IMR-90 (cell line): ENCODE data around the gene NXPE3. TPM values are rescaled to one million over a fixed set of nuclear protein-coding genes. Genes with fewer than 3 reads are reported as not detected.
A peak's percentile ranks its signal among the peaks of the same experiment; 100 is the strongest.

Experiments used
- ATAC-seq: fragments of 200-7000 bp; cut with Tn5 transposase; 2 replicates; pipeline ENCODE4 v1.9.1; 2020; ENCODE audit warnings: low read depth, mild to moderate bottlenecking, moderate library complexity
- BruUV-seq: library from RNA; stranded (reverse); fragments of 400-500 nt; replicated peaks from 2 replicates; lab custom pipeline; 2021; lab: Mats Ljungman, UMichigan
- CTCF ChIA-PET: fragments of 300-600 bp; formaldehyde crosslinking; extraction: SDS; loops from one replicate; lab custom pipeline; 2021; ENCODE audit warnings: antibody characterized with exemption; lab: Yijun Ruan, JAX
- POLR2A ChIA-PET: fragments of 300-600 bp; sonication (Branson Sonifier 250); formaldehyde crosslinking; loops from one replicate; lab custom pipeline; 2022; ENCODE audit warnings: antibody characterized with exemption; ENCODE audit not compliant: unreplicated experiment; lab: Charles Lee
- DNase-seq: peaks from one replicate; pipeline ENCODE4 v3.0.0; 2013
- H2AFZ ChIP-seq: replicated peaks from 2 replicates; pipeline ENCODE3; 2013; ENCODE audit warnings: low read length, mild to moderate bottlenecking; ENCODE audit not compliant: poor library complexity
- H2AK5ac ChIP-seq: 2 replicates; pipeline ENCODE4 v1.6.1; 2013; ENCODE audit warnings: low read depth, low read length, inconsistent platforms
- H2AK9ac ChIP-seq: replicated peaks from 2 replicates; pipeline ENCODE3; 2013; ENCODE audit warnings: mild to moderate bottlenecking, low read depth, low read length, moderate library complexity; ENCODE audit not compliant: poor library complexity
- H2BK120ac ChIP-seq: 2 replicates; pipeline ENCODE4 v1.6.1; 2013; ENCODE audit warnings: low read depth, low read length, inconsistent platforms
- H2BK15ac ChIP-seq: 3 replicates; pipeline ENCODE4 v1.6.1; 2013; ENCODE audit warnings: low read depth, low read length, inconsistent platforms
- H2BK20ac ChIP-seq: 2 replicates; pipeline ENCODE4 v1.6.1; 2013; ENCODE audit warnings: low read depth, mild to moderate bottlenecking, inconsistent platforms, low read length, moderate library complexity
- H2BK5ac ChIP-seq: 2 replicates; pipeline ENCODE4 v1.6.1; 2013; ENCODE audit warnings: mild to moderate bottlenecking, low read depth, low read length, inconsistent platforms; ENCODE audit not compliant: poor library complexity, severe bottlenecking
- H3K14ac ChIP-seq: replicated peaks from 2 replicates; pipeline ENCODE4 v1.6.1; 2013; ENCODE audit warnings: low read depth, low read length, inconsistent platforms
- H3K18ac ChIP-seq: 2 replicates; pipeline ENCODE4 v1.6.1; 2013; ENCODE audit warnings: low read depth, low read length, control low read depth
- H3K23ac ChIP-seq: 2 replicates; pipeline ENCODE4 v1.6.1; 2013; ENCODE audit warnings: low read depth, low read length, inconsistent platforms
- H3K27ac ChIP-seq: 2 replicates; pipeline ENCODE4 v1.5.1; 2013; ENCODE audit warnings: mild to moderate bottlenecking, control low read depth, low read length; ENCODE audit not compliant: insufficient read depth
- H3K27me3 ChIP-seq: 2 replicates; pipeline ENCODE4 v1.6.1; 2013; ENCODE audit warnings: low read length; ENCODE audit not compliant: control insufficient read depth, insufficient read depth
- H3K36me3 ChIP-seq: 2 replicates; pipeline ENCODE4 v1.6.1; 2013; ENCODE audit warnings: low read length, mixed read lengths; ENCODE audit not compliant: control insufficient read depth, insufficient read depth
- H3K4ac ChIP-seq: 2 replicates; pipeline ENCODE4 v1.6.1; 2013; ENCODE audit warnings: low read depth, low read length, inconsistent platforms
- H3K4me1 ChIP-seq: 2 replicates; pipeline ENCODE4 v1.6.1; 2013; ENCODE audit warnings: low read length, mixed read lengths; ENCODE audit not compliant: control insufficient read depth, insufficient read depth
- H3K4me2 ChIP-seq: 2 replicates; pipeline ENCODE4 v1.6.1; 2013; ENCODE audit warnings: low read depth, mild to moderate bottlenecking, control low read depth, low read length, moderate library complexity
- H3K4me3 ChIP-seq: 2 replicates; pipeline ENCODE4 v1.5.1; 2013; ENCODE audit warnings: low read depth, mild to moderate bottlenecking, control low read depth, low read length, moderate library complexity; ENCODE audit not compliant: insufficient read depth
- H3K56ac ChIP-seq: 2 replicates; pipeline ENCODE4 v1.6.1; 2013; ENCODE audit warnings: low read length, inconsistent platforms; ENCODE audit not compliant: insufficient read depth; ENCODE audit errors: extremely low read depth
- H3K79me1 ChIP-seq, 2 experiments: 2 replicates each; pipeline ENCODE4 v1.6.1; 2013; ENCODE audit warnings: low read length in 2 of 2, inconsistent platforms in 1 of 2, low read depth in 1 of 2
- H3K9ac ChIP-seq: 2 replicates; pipeline ENCODE4 v1.6.1; 2013; ENCODE audit warnings: low read depth, low read length, control low read depth
- H3K9me1 ChIP-seq: 2 replicates; pipeline ENCODE4 v1.6.1; 2013; ENCODE audit warnings: low read length, inconsistent platforms; ENCODE audit not compliant: insufficient read depth
- H3K9me3 ChIP-seq: 2 replicates; pipeline ENCODE4 v1.6.1; 2013; ENCODE audit warnings: low read length; ENCODE audit not compliant: control insufficient read depth, insufficient read depth
- H4K20me1 ChIP-seq: 2 replicates; pipeline ENCODE4 v1.6.1; 2013; ENCODE audit warnings: low read length, inconsistent platforms; ENCODE audit not compliant: insufficient read depth
- H4K5ac ChIP-seq: 2 replicates; pipeline ENCODE4 v1.6.1; 2013; ENCODE audit warnings: mild to moderate bottlenecking, low read depth, low read length, control low read depth
- H4K8ac ChIP-seq, 2 experiments: 2 replicates each; pipeline ENCODE4 v1.6.1; 2013; ENCODE audit warnings: low read depth in 2 of 2, low read length in 2 of 2, control low read depth in 1 of 2, inconsistent platforms in 1 of 2
- H4K91ac ChIP-seq: 2 replicates; pipeline ENCODE4 v1.6.1; 2013; ENCODE audit warnings: low read depth, low read length, inconsistent platforms; ENCODE audit not compliant: insufficient read depth
- BHLHE40 ChIP-seq: fragments of 150-350 bp; IDR thresholded peaks from 2 replicates; pipeline ENCODE4 v1.6.1; 2016; ENCODE audit warnings: mild to moderate bottlenecking, low read depth, low read length
- CEBPB ChIP-seq: IDR thresholded peaks from 2 replicates; pipeline ENCODE4 v1.6.1; 2012; ENCODE audit warnings: low read depth, low read length, improper control_type of control experiment
- CHD1 ChIP-seq: IDR thresholded peaks from 2 replicates; pipeline ENCODE4 v1.6.1; 2012; ENCODE audit warnings: low read depth, low read length, improper control_type of control experiment
- ELK1 ChIP-seq: fragments of 150-350 bp; IDR thresholded peaks from 2 replicates; pipeline ENCODE4 v1.6.1; 2016; ENCODE audit warnings: low read depth, mild to moderate bottlenecking, low read length, moderate library complexity, borderline replicate concordance
- FOS ChIP-seq: fragments of 150-350 bp; IDR thresholded peaks from 2 replicates; pipeline ENCODE4 v1.6.1; 2016; ENCODE audit warnings: low read depth, low read length
- MAZ ChIP-seq: IDR thresholded peaks from 2 replicates; pipeline ENCODE4 v1.6.1; 2012; ENCODE audit warnings: low read depth, mild to moderate bottlenecking, low read length, improper control_type of control experiment, moderate library complexity, borderline replicate concordance
- MXI1 ChIP-seq: IDR thresholded peaks from 2 replicates; pipeline ENCODE4 v1.6.1; 2012; ENCODE audit warnings: low read depth, mild to moderate bottlenecking, low read length, moderate library complexity, borderline replicate concordance
- NFE2L2 ChIP-seq: fragments of 150-350 bp; IDR thresholded peaks from 2 replicates; pipeline ENCODE4 v1.6.1; 2016; ENCODE audit warnings: low read depth, mild to moderate bottlenecking, low read length
- RCOR1 ChIP-seq: IDR thresholded peaks from 2 replicates; pipeline ENCODE4 v1.6.1; 2012; ENCODE audit warnings: mild to moderate bottlenecking, low read length, improper control_type of control experiment; ENCODE audit not compliant: insufficient replicate concordance
- RFX5 ChIP-seq: IDR thresholded peaks from 2 replicates; pipeline ENCODE4 v1.8.0; 2012; ENCODE audit warnings: low read depth, mild to moderate bottlenecking, low read length, moderate library complexity
- WGBS, 2 experiments: methylation state at CpG; one replicate each; pipeline versions ENCODE4 v1.1.5 to v1.1.7; 2013; ENCODE audit warnings: missing lambda C conversion rate in 2 of 2; ENCODE audit not compliant: insufficient read length in 1 of 2; ENCODE audit errors: extremely low coverage in 2 of 2; 5-methylcytosine and 5-hydroxymethylcytosine counted together
- dilution Hi-C: fragments of 300-500 bp; cut with HindIII; formaldehyde crosslinking; loops from one replicate; pipeline ENCODE4 v1.14.3; 2018; ENCODE audit warnings: low sequenced_read_pairs; ENCODE audit not compliant: unreplicated experiment
- in situ Hi-C: fragments of 300-500 bp; cut with MboI; formaldehyde crosslinking; loops from 3 replicates; pipeline ENCODE4 v1.14.3; 2019; ENCODE audit warnings: low sequenced_read_pairs, inconsistent platforms, mixed read lengths
- intact Hi-C: fragments of 100-400 bp; cut with micrococcal nuclease; formaldehyde crosslinking; loops from 2 replicates; pipeline ENCODE4 v1.10.0; 2022
- polyA plus RNA-seq, 3 experiments: library from polyadenylated mRNA; depleted of rRNA; stranded (reverse); fragments of >200 nt; gene quantifications; 2 replicates each; pipeline ENCODE4 v1.2.3, GENCODE V29; 2012; ENCODE audit warnings: low replicate concordance in 1 of 3
- total RNA-seq: library from RNA; depleted of rRNA; stranded (reverse); fragments of >200 nt; gene quantifications from 2 replicates; pipeline ENCODE4 v1.2.3, GENCODE V29; 2012
- TF ChIP-seq, protein P1 (sequence below): fragments of 150-350 bp; IDR thresholded peaks from 2 replicates; pipeline ENCODE4 v1.6.1; 2017; ENCODE audit warnings: mild to moderate bottlenecking, antibody characterized with exemption, low read length, low read depth

Gene NXPE3
- total and polyA plus RNA-seq, 2 of the 4 experiments (the other 2 are of a cell fraction): 20.0 to 23.8 TPM

DNA sequence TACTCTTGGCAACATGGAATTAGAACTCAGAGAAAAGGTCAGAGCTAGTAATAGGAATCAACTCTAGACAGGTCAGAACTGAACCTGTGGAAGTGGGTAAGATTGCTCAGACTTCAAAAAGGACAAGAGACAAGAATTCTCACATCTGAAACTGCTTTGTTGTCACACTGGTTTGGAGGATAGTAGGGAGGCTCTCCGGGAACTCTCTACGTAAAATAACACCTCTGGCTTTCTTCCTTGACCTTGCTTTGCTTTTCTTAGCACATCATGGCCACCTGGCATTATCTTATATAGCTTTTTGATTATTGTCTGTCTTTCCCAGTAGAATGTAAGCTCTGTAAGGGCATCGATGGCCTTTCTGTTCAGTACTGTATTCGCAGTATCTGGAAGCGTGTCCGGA lies 57.1 kb downstream of the NXPE3 start:
- Histone ChIP-seq H3K23ac (0 out of 2 replicates have a peak overlapping the region, but pooled peaks have one; percentile 32), H3K27me3 (no peaks in the 10 kb centered on the region), H4K91ac (no peak overlapping the region), H4K20me1 (no peaks in the 10 kb centered on the region), H3K56ac (no peak overlapping the region), H3K14ac (no peak overlapping the region), H4K5ac (no peak overlapping the region), H2BK5ac (no peak overlapping the region), H3K4me1 (no peaks in the 10 kb centered on the region; the same call in 1 of the 2 replicates), H3K27ac (no peak overlapping the region), H3K9ac (no peak overlapping the region), H3K79me1 (peaks cover 13 to 14% of the 10 kb centered on the region in 2 experiments; a peak in 1 of 4 replicates), H2BK15ac (no peak overlapping the region), H2AK5ac (no peak overlapping the region), H3K36me3 (no peaks in the 10 kb centered on the region), H4K8ac (no peak overlapping the region), H3K4ac (no peak overlapping the region), H2BK120ac (no peak overlapping the region), H3K9me1 (no peaks in the 10 kb centered on the region), H3K4me2 (no peak overlapping the region), H2AK9ac (no peak overlapping the region), H3K9me3 (no peaks in the 10 kb centered on the region), H3K18ac (no peak overlapping the region; the same call in 1 of the 2 replicates), H3K4me3 (no peak overlapping the region), H2AFZ (no peak overlapping the region), H2BK20ac (no peak overlapping the region)
- ChIA-PET CTCF (no interaction called here), POLR2A (no interaction called here)
- WGBS, 2 experiments: no CpG with 5 or more reads among the region's 6 CpGs
- no peak for TF ChIP-seq MAZ
- TF ChIP-seq NFE2L2: no peak
- TF ChIP-seq CEBPB: no peak
- TF ChIP-seq, protein P1, sequence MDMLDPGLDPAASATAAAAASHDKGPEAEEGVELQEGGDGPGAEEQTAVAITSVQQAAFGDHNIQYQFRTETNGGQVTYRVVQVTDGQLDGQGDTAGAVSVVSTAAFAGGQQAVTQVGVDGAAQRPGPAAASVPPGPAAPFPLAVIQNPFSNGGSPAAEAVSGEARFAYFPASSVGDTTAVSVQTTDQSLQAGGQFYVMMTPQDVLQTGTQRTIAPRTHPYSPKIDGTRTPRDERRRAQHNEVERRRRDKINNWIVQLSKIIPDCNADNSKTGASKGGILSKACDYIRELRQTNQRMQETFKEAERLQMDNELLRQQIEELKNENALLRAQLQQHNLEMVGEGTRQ: no peak
- no peak for TF ChIP-seq CHD1
- no peak for TF ChIP-seq MXI1
- TF ChIP-seq FOS: no peak
- no peak for TF ChIP-seq BHLHE40
- no peak for TF ChIP-seq RFX5
- no peak for TF ChIP-seq ELK1
- no peak for TF ChIP-seq RCOR1
- dilution Hi-C loops (no loop called here), intact Hi-C loops (no loop called here), in situ Hi-C loops (no loop called here)
- DNase-seq (no peak), ATAC-seq (no peak)
- BruUV-seq: no TSS peak
